ENCODE measurements around the gene NCAM1. TPM values are rescaled to one million over a fixed set of nuclear protein-coding genes. Genes with fewer than 3 reads are reported as not detected.

Gene NCAM1
- total RNA-seq, 1 experiment from 2014 or later, result 12.0 TPM

DNA sequence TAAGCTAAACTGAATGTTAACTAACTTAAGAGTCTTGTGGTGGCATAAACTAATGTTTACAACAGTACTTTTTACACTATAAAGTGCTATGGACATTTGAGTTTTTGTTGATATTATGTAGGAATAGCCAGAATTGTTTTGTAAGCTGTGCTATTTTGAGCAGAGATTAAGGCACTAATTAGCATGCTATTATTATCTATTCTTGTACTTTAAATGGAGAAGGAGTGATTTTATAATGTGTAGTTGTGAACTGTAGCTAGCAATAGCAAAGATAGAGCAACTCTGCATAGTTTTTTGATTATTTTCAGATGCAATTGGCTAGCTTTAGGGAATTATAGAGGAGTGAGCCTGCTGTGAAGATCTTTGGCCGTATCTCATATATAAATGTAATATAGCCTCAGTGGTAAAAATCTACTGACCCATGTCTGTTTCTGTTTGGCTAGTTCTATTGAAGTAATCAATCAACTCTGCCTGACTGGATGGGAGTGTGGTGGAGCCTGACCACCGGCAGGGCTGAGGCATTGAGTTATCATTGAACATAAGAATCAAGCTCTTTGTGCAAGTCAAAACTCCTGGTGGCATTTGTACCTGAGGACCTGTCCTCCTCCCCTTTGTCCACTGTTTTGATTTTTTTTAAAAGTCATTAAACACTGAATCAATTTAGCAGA, 34.3 kb downstream of the NCAM1 start:
- no peak for DNase-seq (ENCODE audit: low spot score)
- no peaks in the 10 kb centered on the region for H3K36me3 ChIP-seq (ENCODE audit: insufficient read depth, low read length, poor library complexity, severe bottlenecking)
- ChIA-PET CTCF (no interaction called here), POLR2A (ENCODE audit: low non-redundant PET) (no interaction called here)
- intact Hi-C loops (cut with micrococcal nuclease; ENCODE audit: unreplicated experiment), result no loop called here
- no peak overlapping the region for H3K4me3 ChIP-seq (ENCODE audit: low read depth, low read length, poor library complexity, severe bottlenecking)
- no peak overlapping the region for H3K27ac ChIP-seq (ENCODE audit: low read depth, low read length, poor library complexity, severe bottlenecking)
- no TSS peak for BruUV-seq (replicated peaks)
- TF ChIP-seq CTCF (conservative IDR thresholded peaks at IDR 0.05; ENCODE audit: low read depth, low read length), result no peak
- no peak for TF ChIP-seq EZH2 (IDR thresholded peaks at IDR 0.05; ENCODE audit: borderline replicate concordance, low read depth, low read length, poor library complexity, severe bottlenecking)
- H3K27me3 ChIP-seq (replicated peaks; ENCODE audit: insufficient read depth, low read depth, low read length, poor library complexity), result no peaks in the 10 kb centered on the region
- H3K4me1 ChIP-seq (ENCODE audit: insufficient read depth, low read length, poor library complexity, severe bottlenecking), result no peaks in the 10 kb centered on the region
- H3K9me3 ChIP-seq (ENCODE audit: low read depth, low read length, poor library complexity, severe bottlenecking), result no peaks in the 10 kb centered on the region

DNA sequence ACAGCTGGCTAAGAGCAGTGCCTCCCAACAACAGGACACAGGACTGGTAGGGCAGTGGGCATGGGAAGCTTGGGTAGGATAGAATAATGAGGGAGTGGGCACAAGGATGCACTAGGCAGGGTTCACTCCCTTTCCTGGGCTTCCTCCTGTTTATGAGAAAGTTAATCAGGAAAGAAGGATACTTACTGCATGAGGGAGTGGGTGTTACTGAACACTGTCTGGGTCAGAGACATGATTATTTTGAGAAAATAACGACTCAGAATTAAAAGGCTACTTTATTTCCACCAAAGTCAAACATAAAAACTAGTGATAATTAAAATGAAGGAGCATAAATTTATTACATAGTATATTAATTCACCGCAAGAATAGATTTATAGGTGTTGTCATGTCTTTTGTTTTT, 35.8 kb downstream of the NCAM1 start:
- H3K27me3 ChIP-seq (replicated peaks; ENCODE audit: insufficient read depth, low read depth, low read length, poor library complexity), result no peaks in the 10 kb centered on the region
- no peak overlapping the region for H3K27ac ChIP-seq (ENCODE audit: low read depth, low read length, poor library complexity, severe bottlenecking)
- DNase-seq (ENCODE audit: low spot score), result no peak
- no peak for TF ChIP-seq CTCF (conservative IDR thresholded peaks at IDR 0.05; ENCODE audit: low read depth, low read length)
- no peak for TF ChIP-seq EZH2 (IDR thresholded peaks at IDR 0.05; ENCODE audit: borderline replicate concordance, low read depth, low read length, poor library complexity, severe bottlenecking)
- POLR2A ChIA-PET (ENCODE audit: low non-redundant PET), result no interaction called here
- H3K36me3 ChIP-seq (ENCODE audit: insufficient read depth, low read length, poor library complexity, severe bottlenecking), result no peaks in the 10 kb centered on the region
- CTCF ChIA-PET, result no interaction called here
- no peak overlapping the region for H3K4me3 ChIP-seq (ENCODE audit: low read depth, low read length, poor library complexity, severe bottlenecking)
- no peaks in the 10 kb centered on the region for H3K4me1 ChIP-seq (ENCODE audit: insufficient read depth, low read length, poor library complexity, severe bottlenecking)
- BruUV-seq (replicated peaks), result no TSS peak
- no peaks in the 10 kb centered on the region for H3K9me3 ChIP-seq (ENCODE audit: low read depth, low read length, poor library complexity, severe bottlenecking)
- intact Hi-C loops (cut with micrococcal nuclease; ENCODE audit: unreplicated experiment), result no loop called here

DNA sequence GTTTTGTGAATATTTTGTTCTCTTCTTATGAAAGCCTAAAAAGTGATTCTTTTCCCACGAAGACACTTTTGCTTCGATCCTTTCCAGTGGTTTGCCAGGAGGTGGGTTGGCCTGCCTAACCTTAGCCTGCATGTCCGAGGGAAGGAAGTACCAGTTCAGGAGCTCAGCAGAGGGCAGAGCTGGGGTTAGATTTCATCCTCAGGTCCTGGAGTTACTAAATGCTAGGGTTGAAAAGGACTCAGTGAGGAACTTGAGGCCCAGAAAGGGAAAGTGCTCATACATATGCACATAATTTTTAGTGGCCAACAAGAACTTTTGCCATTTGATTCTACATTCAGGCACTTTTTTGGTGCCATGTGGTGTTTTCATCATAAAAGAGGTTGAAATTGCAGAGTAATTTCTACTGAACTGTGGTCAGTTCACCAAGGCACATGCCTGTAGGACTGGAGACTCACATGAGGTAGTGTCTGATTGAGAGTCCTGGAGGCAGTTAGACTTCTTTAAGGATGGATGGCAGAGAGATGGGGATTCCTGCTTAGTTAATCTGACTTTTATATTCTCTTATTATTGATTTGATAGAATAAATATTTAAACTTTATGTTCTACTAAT, 36.7 kb downstream of the NCAM1 start:
- Histone ChIP-seq H3K27me3 (replicated peaks; ENCODE audit: insufficient read depth, low read depth, low read length, poor library complexity) (no peaks in the 10 kb centered on the region), H3K27ac (ENCODE audit: low read depth, low read length, poor library complexity, severe bottlenecking) (no peak overlapping the region), H3K4me1 (ENCODE audit: insufficient read depth, low read length, poor library complexity, severe bottlenecking) (no peaks in the 10 kb centered on the region), H3K4me3 (ENCODE audit: low read depth, low read length, poor library complexity, severe bottlenecking) (no peak overlapping the region), H3K36me3 (ENCODE audit: insufficient read depth, low read length, poor library complexity, severe bottlenecking) (no peaks in the 10 kb centered on the region), H3K9me3 (ENCODE audit: low read depth, low read length, poor library complexity, severe bottlenecking) (no peaks in the 10 kb centered on the region)
- POLR2A ChIA-PET (ENCODE audit: low non-redundant PET), result no interaction called here
- CTCF ChIA-PET, result no interaction called here
- DNase-seq (ENCODE audit: low spot score), result no peak
- no peak for TF ChIP-seq CTCF (conservative IDR thresholded peaks at IDR 0.05; ENCODE audit: low read depth, low read length)
- TF ChIP-seq EZH2 (IDR thresholded peaks at IDR 0.05; ENCODE audit: borderline replicate concordance, low read depth, low read length, poor library complexity, severe bottlenecking), result no peak
- intact Hi-C loops (cut with micrococcal nuclease; ENCODE audit: unreplicated experiment), result no loop called here
- BruUV-seq (replicated peaks), result no TSS peak
